GM23338 (cell line): Measurements from ENCODE around the gene MCCC1. TPM values are rescaled to one million over a fixed set of nuclear protein-coding genes. Genes with fewer than 3 reads are reported as not detected.

Experiments
- ATAC-seq: fragments of 200-7000 bp; cut with Tn5 transposase; 3 replicates; pipeline ENCODE4 v1.9.1; 2020
- DNase-seq: peaks from one replicate; pipeline ENCODE4 v3.0.0-alpha.2; 2015; ENCODE audit warnings: low spot score
- H2AFZ ChIP-seq: fragments of 200-600 bp; sonication (generic); 2 replicates; pipeline ENCODE4 v1.8.0; 2016; ENCODE audit warnings: antibody characterized with exemption, mild to moderate bottlenecking, moderate library complexity
- H3F3A ChIP-seq: fragments of 200-600 bp; sonication (generic); replicated peaks from 2 replicates; pipeline ENCODE4 v1.8.0; 2017; ENCODE audit warnings: antibody characterized with exemption, mixed run types, low read depth
- H3K27ac ChIP-seq: fragments of 200-600 bp; sonication (generic); 2 replicates; pipeline ENCODE4 v1.6.1; 2016; ENCODE audit warnings: low read depth
- H3K27me3 ChIP-seq: fragments of 200-600 bp; sonication (generic); 2 replicates; pipeline ENCODE4 v1.8.0; 2016; ENCODE audit warnings: mild to moderate bottlenecking, mixed run types, moderate library complexity; ENCODE audit not compliant: insufficient read depth
- H3K36me3 ChIP-seq: fragments of 200-600 bp; sonication (generic); 2 replicates; pipeline ENCODE4 v1.8.0; 2016; ENCODE audit warnings: mild to moderate bottlenecking; ENCODE audit not compliant: insufficient read depth
- H3K4me1 ChIP-seq: fragments of 200-600 bp; sonication (generic); 2 replicates; pipeline ENCODE4 v1.8.0; 2016; ENCODE audit warnings: mild to moderate bottlenecking, moderate library complexity; ENCODE audit not compliant: insufficient read depth
- H3K4me2 ChIP-seq: fragments of 200-600 bp; sonication (generic); 2 replicates; pipeline ENCODE4 v1.7.1; 2017; ENCODE audit warnings: mixed run types
- H3K4me3 ChIP-seq: fragments of 200-600 bp; sonication (generic); 2 replicates; pipeline ENCODE4 v1.6.1; 2016; ENCODE audit warnings: mixed run types
- H3K79me2 ChIP-seq: fragments of 200-600 bp; sonication (generic); replicated peaks from 2 replicates; pipeline ENCODE4 v1.8.0; 2017; ENCODE audit warnings: mild to moderate bottlenecking; ENCODE audit not compliant: insufficient read depth
- H3K9me2 ChIP-seq: fragments of 200-600 bp; sonication (generic); 2 replicates; pipeline ENCODE4 v1.8.0; 2017; ENCODE audit not compliant: insufficient read depth
- H4K20me1 ChIP-seq: fragments of 200-600 bp; sonication (generic); replicated peaks from 2 replicates; pipeline ENCODE4 v1.8.0; 2017; ENCODE audit warnings: mild to moderate bottlenecking; ENCODE audit not compliant: insufficient read depth
- H3K27ac Mint-ChIP-seq: 2 replicates; pipeline ENCODE4 v1.8.0; 2020; ENCODE audit warnings: inconsistent platforms, mild to moderate bottlenecking, moderate library complexity, mixed read lengths
- H3K27me3 Mint-ChIP-seq: 3 replicates; pipeline ENCODE4 v1.8.0; 2022; ENCODE audit warnings: low read depth, mild to moderate bottlenecking, moderate library complexity, mixed read lengths, inconsistent platforms; ENCODE audit not compliant: insufficient read depth, poor library complexity
- H3K36me3 Mint-ChIP-seq: 3 replicates; pipeline ENCODE4 v1.8.0; 2021; ENCODE audit warnings: low read depth, mild to moderate bottlenecking, inconsistent platforms, moderate library complexity, mixed read lengths
- H3K4me1 Mint-ChIP-seq: 3 replicates; pipeline ENCODE4 v1.8.0; 2020; ENCODE audit warnings: mild to moderate bottlenecking, inconsistent platforms, mixed read lengths
- H3K4me3 Mint-ChIP-seq: 3 replicates; pipeline ENCODE4 v1.8.0; 2021; ENCODE audit warnings: moderate library complexity, mild to moderate bottlenecking, inconsistent platforms, mixed read lengths
- H3K9me3 Mint-ChIP-seq: 3 replicates; pipeline ENCODE4 v1.8.0; 2020; ENCODE audit warnings: moderate library complexity, mild to moderate bottlenecking, inconsistent platforms, mixed read lengths
- CREB1 ChIP-seq: fragments of 250-450 bp; sonication (Bioruptor Pico); IDR thresholded peaks from 2 replicates; pipeline ENCODE4 v1.5.0; 2020; ENCODE audit warnings: low read depth, mild to moderate bottlenecking, moderate library complexity
- CTCF ChIP-seq, 2 experiments: fragments of 200-600 bp in 1 of 2; sonication (generic) in 1 of 2; conservative IDR thresholded peaks; 2 replicates each; pipeline versions ENCODE4 v1.5.1 to v1.6.1; 2016 to 2017; ENCODE audit warnings: antibody characterized with exemption in 2 of 2, low read depth in 2 of 2, mild to moderate bottlenecking in 2 of 2, moderate library complexity in 1 of 2
- ETS1 ChIP-seq: IDR thresholded peaks from 2 replicates; pipeline ENCODE4 v1.6.1; 2016; ENCODE audit warnings: antibody characterized with exemption
- EZH2 ChIP-seq: fragments of 200-600 bp; sonication (generic); IDR thresholded peaks from one replicate; pipeline ENCODE4 v1.8.0; 2017; ENCODE audit warnings: antibody characterized with exemption, mild to moderate bottlenecking, low read depth; ENCODE audit not compliant: unreplicated experiment
- JUNB ChIP-seq: IDR thresholded peaks from one replicate; pipeline ENCODE4 v1.6.1; 2016; ENCODE audit warnings: antibody characterized with exemption; ENCODE audit not compliant: unreplicated experiment
- POLR2AphosphoS5 ChIP-seq: IDR thresholded peaks from 2 replicates; pipeline ENCODE4 v1.6.1; 2016; ENCODE audit warnings: antibody characterized with exemption, low read depth
- REST ChIP-seq: IDR thresholded peaks from one replicate; pipeline ENCODE4 v1.6.1; 2018; ENCODE audit warnings: antibody characterized with exemption; ENCODE audit not compliant: unreplicated experiment
- STAT1 ChIP-seq: IDR thresholded peaks from one replicate; pipeline ENCODE4 v1.6.1; 2016; ENCODE audit warnings: antibody characterized with exemption; ENCODE audit not compliant: unreplicated experiment
- ZNF114 ChIP-seq: fragments of 250-450 bp; sonication (Bioruptor Pico); IDR thresholded peaks from 2 replicates; pipeline ENCODE4 v1.5.0; 2020; ENCODE audit warnings: mild to moderate bottlenecking, moderate library complexity
- ZNF331 ChIP-seq: fragments of 250-450 bp; sonication (Bioruptor Pico); IDR thresholded peaks from 2 replicates; pipeline ENCODE4 v1.5.0; 2020; ENCODE audit warnings: low read depth, mild to moderate bottlenecking, moderate library complexity
- ZNF462 ChIP-seq: fragments of 250-450 bp; sonication (Bioruptor Pico); IDR thresholded peaks from 2 replicates; pipeline ENCODE4 v1.5.0; 2020; ENCODE audit warnings: mild to moderate bottlenecking, moderate library complexity
- polyA plus RNA-seq: library from polyadenylated mRNA; unstranded; fragments of >200 nt; fragmentation: Nextera tagmentation; extraction: Ambion mirVana; gene quantifications from 2 replicates; pipeline ENCODE4 v1.2.1, GENCODE V29; 2016
- total RNA-seq: library from RNA; depleted of rRNA; stranded (reverse); fragments of >200 nt; shearing (Covaris generic); gene quantifications from 2 replicates; pipeline ENCODE4 v1.2.3, GENCODE V29; 2014

The MCCC1 gene
- total and polyA plus RNA-seq, 2 experiments from 2014 or later: 20.2 to 24.2 TPM

- no peak for ATAC-seq
- Mint-ChIP-seq H3K27me3 (peaks cover 2% of the 10 kb centered on the region), H3K27ac (no peak overlapping the region), H3K4me1 (no peaks in the 10 kb centered on the region), H3K36me3 (peaks cover 33% of the 10 kb centered on the region), H3K9me3 (no peaks in the 10 kb centered on the region; the same call in 2 of the 3 replicates), H3K4me3 (no peak overlapping the region)
- Histone ChIP-seq H3K79me2 (no peaks in the 10 kb centered on the region), H3K27me3 (no peaks in the 10 kb centered on the region), H3K9me2 (no peaks in the 10 kb centered on the region), H3K27ac (no peak overlapping the region), H3F3A (no peaks in the 10 kb centered on the region), H3K4me3 (no peak overlapping the region), H2AFZ (no peak overlapping the region), H3K4me2 (no peak overlapping the region), H3K36me3 (peaks cover 10% of the 10 kb centered on the region; the same call in 1 of the 2 replicates), H3K4me1 (no peaks in the 10 kb centered on the region), H4K20me1 (no peaks in the 10 kb centered on the region)
- no peak for TF ChIP-seq JUNB
- no peak for TF ChIP-seq CTCF (conservative IDR thresholded peaks at IDR 0.05; ENCODE audit: low read depth in 2 of 2)
- no peak for TF ChIP-seq STAT1
- no peak for TF ChIP-seq REST
- no peak for TF ChIP-seq ZNF331 (CRISPR knock-in tag)
- TF ChIP-seq ZNF462 (CRISPR knock-in tag): no peak
- no peak for TF ChIP-seq EZH2
- no peak for TF ChIP-seq CREB1 (CRISPR knock-in tag)
- TF ChIP-seq ZNF114: no peak
- TF ChIP-seq ETS1: no peak
- TF ChIP-seq POLR2AphosphoS5: no peak
- DNase-seq: no peak
These were observed 48.6 kb downstream of the MCCC1 start for GRCh38 chr3:183050706-183051105.
